Keratinocyte (primary cell): ENCODE measurements around the gene PKP2. TPM values are rescaled to one million over a fixed set of nuclear protein-coding genes. Genes with fewer than 3 reads are reported as not detected.

Source experiments
- DNase-seq: peaks from one replicate; pipeline ENCODE4 v3.0.0-alpha.2; 2011; ENCODE audit warnings: low read depth, missing footprints, low spot score
- FAIRE-seq: peaks from 2 replicates; lab custom pipeline; 2011; peaks lifted over from hg19 to GRCh38; lab: Jason Lieb, UNC
- H2AFZ ChIP-seq: 2 replicates; pipeline ENCODE4 v1.6.0; 2012; ENCODE audit warnings: low read length, control low read depth, inconsistent platforms; ENCODE audit not compliant: control insufficient read depth
- H3K27ac ChIP-seq: 2 replicates; pipeline ENCODE4 v1.5.1; 2011; ENCODE audit warnings: low read length; ENCODE audit not compliant: control insufficient read depth, insufficient read depth
- H3K27me3 ChIP-seq: 3 replicates; pipeline ENCODE4 v1.6.0; 2011; ENCODE audit warnings: low read length; ENCODE audit not compliant: control insufficient read depth, insufficient read depth; ENCODE audit errors: extremely low read depth
- H3K36me3 ChIP-seq, 2 experiments: 2 replicates in 1 of 2; 3 replicates in 1 of 2; pipeline ENCODE4 v1.5.1; 2011; ENCODE audit warnings: low read length in 2 of 2, mild to moderate bottlenecking in 1 of 2; ENCODE audit not compliant: control insufficient read depth in 2 of 2, insufficient read depth in 2 of 2; ENCODE audit errors: extremely low read depth in 1 of 2
- H3K4me1 ChIP-seq: 3 replicates; pipeline ENCODE4 v1.5.1; 2011; ENCODE audit warnings: low read length; ENCODE audit not compliant: control insufficient read depth, insufficient read depth; ENCODE audit errors: extremely low read depth
- H3K4me2 ChIP-seq: 3 replicates; pipeline ENCODE4 v1.6.0; 2011; ENCODE audit warnings: low read depth, low read length; ENCODE audit not compliant: control insufficient read depth, insufficient read depth; ENCODE audit errors: extremely low read depth
- H3K4me3 ChIP-seq, 3 experiments: fragments of 200-600 bp in 1 of 3; sonication (generic) in 1 of 3; 2 replicates in 2 of 3; 3 replicates in 1 of 3; pipeline ENCODE4 v1.5.1; 2011 to 2016; ENCODE audit warnings: low read length in 3 of 3, mild to moderate bottlenecking in 3 of 3, control low read depth in 2 of 3, inconsistent platforms in 1 of 3, low read depth in 1 of 3, mixed read lengths in 1 of 3, mixed run types in 1 of 3, moderate library complexity in 1 of 3; ENCODE audit not compliant: control insufficient read depth in 2 of 3, insufficient read depth in 2 of 3; ENCODE audit errors: extremely low read depth in 1 of 3
- H3K79me2 ChIP-seq: 2 replicates; pipeline ENCODE4 v1.6.0; 2012; ENCODE audit warnings: low read length; ENCODE audit not compliant: control insufficient read depth, insufficient read depth
- H3K9ac ChIP-seq: 3 replicates; pipeline ENCODE4 v1.6.0; 2011; ENCODE audit warnings: low read length; ENCODE audit not compliant: control insufficient read depth, insufficient read depth; ENCODE audit errors: extremely low read depth
- H3K9me1 ChIP-seq: 3 replicates; pipeline ENCODE4 v1.6.0; 2011; ENCODE audit warnings: low read length; ENCODE audit not compliant: control insufficient read depth, insufficient read depth; ENCODE audit errors: extremely low read depth
- H3K9me3 ChIP-seq: 2 replicates; pipeline ENCODE4 v1.5.1; 2012; ENCODE audit warnings: low read depth, low read length; ENCODE audit not compliant: control insufficient read depth
- H4K20me1 ChIP-seq: 3 replicates; pipeline ENCODE4 v1.6.0; 2011; ENCODE audit warnings: low read length; ENCODE audit not compliant: control insufficient read depth, insufficient read depth; ENCODE audit errors: extremely low read depth
- CTCF ChIP-seq, 3 experiments: IDR thresholded peaks in 1 of 3; conservative IDR thresholded peaks in 1 of 3; optimal IDR thresholded peaks in 1 of 3; 2 replicates in 2 of 3; 3 replicates in 1 of 3; pipeline versions ENCODE3 to v1.5.1; 2011; ENCODE audit warnings: low read length in 3 of 3, mild to moderate bottlenecking in 3 of 3, moderate library complexity in 2 of 3, control low read depth in 1 of 3, inconsistent platforms in 1 of 3; ENCODE audit not compliant: insufficient read depth in 2 of 3; ENCODE audit errors: extremely low read depth in 1 of 3
- EZH2 ChIP-seq: IDR thresholded peaks from one replicate; pipeline ENCODE4 v1.6.1; 2012; ENCODE audit warnings: inconsistent platforms, mild to moderate bottlenecking, low read length, moderate library complexity
- dilution Hi-C: fragments of 300-500 bp; cut with MboI; formaldehyde crosslinking; loops from one replicate; pipeline ENCODE4 v1.7.0; 2020; ENCODE audit warnings: low sequenced_read_pairs; ENCODE audit not compliant: extremely low pct_ligation_motif_present
- polyA plus RNA-seq, 5 experiments: library from polyadenylated mRNA; depleted of rRNA in 3 of 5; stranded (reverse) in 3 of 5; stranded (forward) in 1 of 5; unstranded in 1 of 5; fragments of >200 nt; gene quantifications; 1 replicate in 1 of 5; 2 replicates in 3 of 5; 3 replicates in 1 of 5; pipeline versions ENCODE4 v1.2.1 to v1.2.3, GENCODE V29; 2011 to 2012; ENCODE audit warnings: missing spikeins in 2 of 5, low read depth in 1 of 5, low replicate concordance in 1 of 5

The PKP2 gene
- polyA plus RNA-seq, 1 donor (not counting 4 experiments of a cell fraction or from before 2014, with no cell fraction given): 50.4 TPM

GRCh38 chr12:32773691-32774090, 122.9 kb downstream of the PKP2 start:
- Histone ChIP-seq H3K4me3 (no peak overlapping the region), H3K36me3 (no peaks in the 10 kb centered on the region), H3K9ac (no peak overlapping the region), H4K20me1 (no peaks in the 10 kb centered on the region), H3K27me3 (no peaks in the 10 kb centered on the region), H3K79me2 (no peaks in the 10 kb centered on the region), H2AFZ (no peak overlapping the region), H3K4me1 (peaks cover 4% of the 10 kb centered on the region), H3K4me2 (no peak overlapping the region), H3K9me1 (no peaks in the 10 kb centered on the region), H3K9me3 (no peaks in the 10 kb centered on the region), H3K27ac (no peak overlapping the region)
- DNase-seq (no peak), FAIRE-seq (no peak)
- dilution Hi-C loops: no loop called here
- TF ChIP-seq EZH2 (no peak), CTCF (optimal IDR thresholded peaks at IDR 0.05 in 1 of 3, IDR thresholded peaks at IDR 0.05 in 1 of 3, conservative IDR thresholded peaks at IDR 0.05 in 1 of 3; ENCODE audit: extremely low read depth in 1 of 3, insufficient read depth in 2 of 3, low read length in 3 of 3) (no peak)

- TF ChIP-seq CTCF (optimal IDR thresholded peaks at IDR 0.05 in 1 of 3, IDR thresholded peaks at IDR 0.05 in 1 of 3, conservative IDR thresholded peaks at IDR 0.05 in 1 of 3; ENCODE audit: extremely low read depth in 1 of 3, insufficient read depth in 2 of 3, low read length in 3 of 3) (no peak), EZH2 (no peak)
- H3K4me1 ChIP-seq: no peaks in the 10 kb centered on the region
- H3K9me1 ChIP-seq: no peaks in the 10 kb centered on the region
- no peaks in the 10 kb centered on the region for H3K27me3 ChIP-seq
- no peak for FAIRE-seq
- H3K36me3 ChIP-seq: no peaks in the 10 kb centered on the region
- H3K27ac ChIP-seq: no peak overlapping the region
- H2AFZ ChIP-seq: no peak overlapping the region
- H3K79me2 ChIP-seq: no peaks in the 10 kb centered on the region
- no peak overlapping the region for H3K9ac ChIP-seq
- no peak overlapping the region for H3K4me2 ChIP-seq
- no peaks in the 10 kb centered on the region for H3K9me3 ChIP-seq
- no peak for DNase-seq
- H4K20me1 ChIP-seq: no peaks in the 10 kb centered on the region
- H3K4me3 ChIP-seq: no peak overlapping the region
- dilution Hi-C loops: no loop called here
Observed at GRCh38 chr12:32770141-32770540, 126.4 kb downstream of the PKP2 start.
